K562 (cell line): ENCODE results near the gene ID4. TPM values are rescaled to one million over a fixed set of nuclear protein-coding genes. Genes with fewer than 3 reads are reported as not detected.

Source experiments
- ATAC-seq: fragments of 200-7000 bp; cut with Tn5 transposase; 3 replicates; pipeline ENCODE4 v1.9.1; 2020; ENCODE audit warnings: moderate library complexity
- BruUV-seq: library from RNA; stranded (reverse); fragments of 400-500 nt; replicated peaks from 2 replicates; lab custom pipeline; 2021; lab: Mats Ljungman, UMichigan
- CTCF ChIA-PET: fragments of 300-600 bp; formaldehyde crosslinking; extraction: SDS; loops from one replicate; lab custom pipeline; 2021; ENCODE audit warnings: low intra/inter-chr PET ratio; lab: Yijun Ruan, JAX
- POLR2A ChIA-PET: fragments of 300-600, 350-650 bp; sonication (Branson Sonifier 250); formaldehyde crosslinking; extraction: SDS; loops from one replicate; lab custom pipeline; 2021; ENCODE audit warnings: antibody characterized with exemption, inconsistent platforms; lab: Yijun Ruan, JAX
- DNase-seq, 4 experiments: peaks; one replicate each; pipeline versions ENCODE4 v3.0.0 to v3.0.0-alpha.2; 2011 to 2018; ENCODE audit warnings: low spot score in 3 of 4, mixed read lengths in 3 of 4; ENCODE audit errors: extremely low read depth in 1 of 4
- FAIRE-seq: peaks from 2 replicates; lab custom pipeline; 2011; peaks lifted over from hg19 to GRCh38; lab: Jason Lieb, UNC
- H2AFZ ChIP-seq: 2 replicates; pipeline ENCODE4 v1.6.0; 2011; ENCODE audit warnings: low read depth, low read length, control low read depth, inconsistent platforms
- H3K27ac ChIP-seq: fragments of 200-600 bp; 3 replicates; pipeline ENCODE4 v1.8.0; 2011; ENCODE audit warnings: low read depth, mild to moderate bottlenecking, control low read depth, inconsistent platforms, low read length, moderate library complexity, mixed read lengths; ENCODE audit errors: extremely low read depth
- H3K27me3 ChIP-seq, 2 experiments: fragments of 300-600 bp in 1 of 2; 2 replicates in 1 of 2; 3 replicates in 1 of 2; pipeline versions ENCODE4 v1.6.0 to v1.8.0; 2011; ENCODE audit warnings: inconsistent platforms in 2 of 2, low read length in 2 of 2, mild to moderate bottlenecking in 1 of 2, mixed read lengths in 1 of 2, moderate library complexity in 1 of 2; ENCODE audit not compliant: control insufficient read depth in 2 of 2, insufficient read depth in 2 of 2
- H3K36me3 ChIP-seq: fragments of 300-600 bp; 3 replicates; pipeline ENCODE4 v1.8.0; 2011; ENCODE audit warnings: mild to moderate bottlenecking, low read length, inconsistent platforms; ENCODE audit not compliant: control insufficient read depth, insufficient read depth
- H3K4me1 ChIP-seq, 2 experiments: fragments of 200-600 bp in 1 of 2; replicated peaks in 1 of 2; 2 replicates in 1 of 2; 3 replicates in 1 of 2; pipeline versions ENCODE4 v1.5.1 to v1.8.0; 2011; ENCODE audit warnings: inconsistent platforms in 2 of 2, low read length in 2 of 2, mild to moderate bottlenecking in 1 of 2, mixed read lengths in 1 of 2, moderate library complexity in 1 of 2; ENCODE audit not compliant: control insufficient read depth in 2 of 2, insufficient read depth in 2 of 2
- H3K4me2 ChIP-seq: 2 replicates; pipeline ENCODE4 v1.6.1; 2011; ENCODE audit warnings: low read length, control low read depth, inconsistent platforms, mixed read lengths; ENCODE audit not compliant: insufficient read depth
- H3K4me3 ChIP-seq: fragments of 200-600 bp; sonication (generic), shearing (Covaris generic); 2 replicates; pipeline ENCODE4 v1.5.1; 2016; ENCODE audit warnings: control low read depth, inconsistent platforms
- H3K79me2 ChIP-seq: fragments of 200-600 bp; 3 replicates; pipeline ENCODE4 v1.8.0; 2011; ENCODE audit warnings: low read length, inconsistent platforms; ENCODE audit not compliant: control insufficient read depth, insufficient read depth
- H3K9ac ChIP-seq, 2 experiments: 2 replicates each; pipeline versions ENCODE4 v1.6.0 to v1.6.1; 2011; ENCODE audit warnings: low read depth in 2 of 2, low read length in 2 of 2, control low read depth in 1 of 2, inconsistent platforms in 1 of 2, mild to moderate bottlenecking in 1 of 2, mixed read lengths in 1 of 2; ENCODE audit not compliant: insufficient read depth in 1 of 2
- H3K9me1 ChIP-seq: one replicate; pipeline ENCODE4 v1.6.0; 2011; ENCODE audit warnings: inconsistent platforms, mild to moderate bottlenecking, low read length, moderate library complexity; ENCODE audit not compliant: control insufficient read depth, insufficient read depth
- H3K9me3 ChIP-seq: replicated peaks from 2 replicates; pipeline ENCODE4 v1.5.1; 2011; ENCODE audit warnings: low read depth, low read length, inconsistent platforms; ENCODE audit not compliant: control insufficient read depth, insufficient read depth
- H4K20me1 ChIP-seq: replicated peaks from 2 replicates; pipeline ENCODE4 v1.6.1; 2011; ENCODE audit warnings: low read length, inconsistent platforms, mixed read lengths; ENCODE audit not compliant: control insufficient read depth, insufficient read depth
- ELF2 ChIP-seq: fragments of 250-450 bp; sonication (Bioruptor Pico); IDR thresholded peaks from 2 replicates; pipeline ENCODE4 v1.5.0; 2021; ENCODE audit warnings: mild to moderate bottlenecking
- HCFC1 ChIP-seq: IDR thresholded peaks from 2 replicates; pipeline ENCODE4 v1.6.1; 2012; ENCODE audit warnings: low read depth, low read length, improper control_type of control experiment
- NFIX ChIP-seq: fragments of 250-450 bp; sonication (Bioruptor Pico); IDR thresholded peaks from 2 replicates; pipeline ENCODE4 v1.4.0; 2020; ENCODE audit warnings: low read depth, mild to moderate bottlenecking, moderate library complexity
- PTTG1 ChIP-seq: fragments of 450-650 bp; IDR thresholded peaks from 2 replicates; pipeline ENCODE4 v1.6.1; 2016; ENCODE audit warnings: low read depth, mild to moderate bottlenecking, missing genetic modification characterization, missing compliant biosample characterization
- TBP ChIP-seq: optimal IDR thresholded peaks from 2 replicates; pipeline ENCODE3; 2011; ENCODE audit warnings: low read depth, low read length, improper control_type of control experiment
- U2AF1 ChIP-seq: fragments of 200-400 bp; formaldehyde crosslinking; optimal IDR thresholded peaks from 2 replicates; pipeline ENCODE3; 2017; ENCODE audit warnings: mild to moderate bottlenecking, low read depth, low read length, moderate library complexity
- ZNF263 ChIP-seq: sonication (generic); formaldehyde crosslinking; IDR thresholded peaks from 2 replicates; pipeline ENCODE4 v1.8.0; 2022; ENCODE audit warnings: mild to moderate bottlenecking, missing genetic modification reagents, borderline replicate concordance
- whole genome bisulfite sequencing: fragments of 100-300 bp; shearing (Covaris generic); methylation state at CpG from one replicate; pipeline ENCODE4 v1.1.6; 2016; ENCODE audit warnings: low coverage, mixed read lengths; ENCODE audit not compliant: insufficient coverage; ENCODE audit errors: missing lambda C conversion rate; 5-methylcytosine and 5-hydroxymethylcytosine counted together
- in situ Hi-C: fragments of 300-500 bp; cut with MboI; formaldehyde crosslinking; loops from 4 replicates; pipeline ENCODE4 v1.15.0; 2018; ENCODE audit warnings: inconsistent platforms, mixed read lengths
- intact Hi-C: fragments of 100-400 bp; cut with micrococcal nuclease; formaldehyde crosslinking; loops from 2 replicates; pipeline ENCODE4 v1.14.2; 2022
- polyA plus RNA-seq, 8 experiments: library from polyadenylated mRNA; depleted of rRNA in 4 of 8; stranded (reverse) in 5 of 8; unstranded in 3 of 8; fragments of >200 nt; fragmentation: Nextera tagmentation in 2 of 8; fragmentation: Illumina TruSeq in 1 of 8; extraction: Ambion mirVana in 2 of 8; extraction: Trizol in 1 of 8; gene quantifications; 2 replicates each; pipeline versions ENCODE4 v1.2.1 to v1.2.3, GENCODE V29; 2011 to 2014; ENCODE audit warnings: inconsistent platforms in 1 of 8, missing spikeins in 1 of 8
- total RNA-seq, 7 experiments: library from RNA; depleted of rRNA in 6 of 7; stranded (reverse); fragments of >200 nt in 6 of 7; fragmentation: Illumina TruSeq in 2 of 7; extraction: Trizol in 2 of 7; gene quantifications; 2 replicates each; pipeline versions ENCODE4 v1.2.1 to v1.2.3, GENCODE V29; 2011 to 2021; ENCODE audit warnings: low replicate concordance in 1 of 7
- TF ChIP-seq, protein P1 (sequence below): fragments of 250-450 bp; sonication (Bioruptor Pico); IDR thresholded peaks from 2 replicates; pipeline ENCODE4 v1.9.0; 2021; ENCODE audit warnings: mild to moderate bottlenecking
- TF ChIP-seq, protein P2 (sequence below): fragments of 250-450 bp; sonication (Bioruptor Pico); IDR thresholded peaks from 2 replicates; pipeline ENCODE4 v1.9.0; 2021; ENCODE audit warnings: mild to moderate bottlenecking, inconsistent platforms
- TF ChIP-seq, protein P3 (sequence below): sonication (generic); formaldehyde crosslinking; IDR thresholded peaks from 2 replicates; pipeline ENCODE4 v1.8.0; 2022; ENCODE audit warnings: mild to moderate bottlenecking, missing genetic modification reagents
- TF ChIP-seq, protein P4 (sequence below): fragments of 450-650 bp; IDR thresholded peaks from 2 replicates; pipeline ENCODE4 v1.7.0; 2016; ENCODE audit warnings: borderline replicate concordance
- TF ChIP-seq, protein P5 (sequence below): fragments of 450-650 bp; IDR thresholded peaks from 2 replicates; pipeline ENCODE4 v1.6.1; 2017; ENCODE audit warnings: antibody characterized with exemption, mild to moderate bottlenecking

The ID4 gene
- total and polyA plus RNA-seq, 9 of the 15 experiments (the other 6 are each of a cell fraction or from before 2014, with no cell fraction given), result not detected

DNA sequence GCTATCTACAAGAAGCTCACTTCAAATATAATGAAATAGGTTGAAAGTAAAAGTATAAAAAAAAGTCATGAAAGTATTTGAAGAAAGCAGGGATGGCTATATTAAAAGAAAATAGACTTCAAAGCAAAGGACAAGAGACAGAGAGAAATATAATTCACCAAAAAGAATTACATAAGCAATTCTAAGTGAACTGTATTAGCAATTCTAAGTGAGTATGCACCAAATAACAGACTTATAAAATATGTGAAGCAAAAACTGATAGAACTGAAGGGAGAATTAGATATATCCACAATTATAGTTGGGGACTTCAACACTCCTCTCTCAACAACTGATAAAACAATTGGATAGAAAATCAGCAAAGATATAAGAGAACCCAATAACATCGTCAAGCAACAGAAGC is 38.8 kb upstream of the ID4 start:
- H3K9me3 ChIP-seq, result no peaks in the 10 kb centered on the region
- no peak overlapping the region for H2AFZ ChIP-seq
- H3K9ac ChIP-seq, result no peak overlapping the region
- intact Hi-C loops (no loop called here), in situ Hi-C loops (no loop called here)
- no TSS peak for BruUV-seq
- ATAC-seq (no peak), DNase-seq (no peak), FAIRE-seq (no peak)
- no peaks in the 10 kb centered on the region for H4K20me1 ChIP-seq
- H3K36me3 ChIP-seq, result no peaks in the 10 kb centered on the region
- 0% methylated on average over 1 of the region's 1 CpG for WGBS
- POLR2A ChIA-PET, result no interaction called here
- CTCF ChIA-PET, result no interaction called here
- H3K4me1 ChIP-seq, result no peaks in the 10 kb centered on the region
- H3K9me1 ChIP-seq, result no peaks in the 10 kb centered on the region
- no peak for TF ChIP-seq ZNF263
- TF ChIP-seq, protein P1, sequence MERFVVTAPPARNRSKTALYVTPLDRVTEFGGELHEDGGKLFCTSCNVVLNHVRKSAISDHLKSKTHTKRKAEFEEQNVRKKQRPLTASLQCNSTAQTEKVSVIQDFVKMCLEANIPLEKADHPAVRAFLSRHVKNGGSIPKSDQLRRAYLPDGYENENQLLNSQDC, result no peak
- no peak for TF ChIP-seq ELF2 (CRISPR knock-in tag)
- TF ChIP-seq, protein P2, sequence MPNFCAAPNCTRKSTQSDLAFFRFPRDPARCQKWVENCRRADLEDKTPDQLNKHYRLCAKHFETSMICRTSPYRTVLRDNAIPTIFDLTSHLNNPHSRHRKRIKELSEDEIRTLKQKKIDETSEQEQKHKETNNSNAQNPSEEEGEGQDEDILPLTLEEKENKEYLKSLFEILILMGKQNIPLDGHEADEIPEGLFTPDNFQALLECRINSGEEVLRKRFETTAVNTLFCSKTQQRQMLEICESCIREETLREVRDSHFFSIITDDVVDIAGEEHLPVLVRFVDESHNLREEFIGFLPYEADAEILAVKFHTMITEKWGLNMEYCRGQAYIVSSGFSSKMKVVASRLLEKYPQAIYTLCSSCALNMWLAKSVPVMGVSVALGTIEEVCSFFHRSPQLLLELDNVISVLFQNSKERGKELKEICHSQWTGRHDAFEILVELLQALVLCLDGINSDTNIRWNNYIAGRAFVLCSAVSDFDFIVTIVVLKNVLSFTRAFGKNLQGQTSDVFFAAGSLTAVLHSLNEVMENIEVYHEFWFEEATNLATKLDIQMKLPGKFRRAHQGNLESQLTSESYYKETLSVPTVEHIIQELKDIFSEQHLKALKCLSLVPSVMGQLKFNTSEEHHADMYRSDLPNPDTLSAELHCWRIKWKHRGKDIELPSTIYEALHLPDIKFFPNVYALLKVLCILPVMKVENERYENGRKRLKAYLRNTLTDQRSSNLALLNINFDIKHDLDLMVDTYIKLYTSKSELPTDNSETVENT (CRISPR knock-in tag), result no peak
- TF ChIP-seq TBP, result no peak
- no peak for TF ChIP-seq U2AF1
- TF ChIP-seq NFIX (CRISPR knock-in tag), result no peak
- no peak for TF ChIP-seq PTTG1 (tag)
- TF ChIP-seq, protein P3, sequence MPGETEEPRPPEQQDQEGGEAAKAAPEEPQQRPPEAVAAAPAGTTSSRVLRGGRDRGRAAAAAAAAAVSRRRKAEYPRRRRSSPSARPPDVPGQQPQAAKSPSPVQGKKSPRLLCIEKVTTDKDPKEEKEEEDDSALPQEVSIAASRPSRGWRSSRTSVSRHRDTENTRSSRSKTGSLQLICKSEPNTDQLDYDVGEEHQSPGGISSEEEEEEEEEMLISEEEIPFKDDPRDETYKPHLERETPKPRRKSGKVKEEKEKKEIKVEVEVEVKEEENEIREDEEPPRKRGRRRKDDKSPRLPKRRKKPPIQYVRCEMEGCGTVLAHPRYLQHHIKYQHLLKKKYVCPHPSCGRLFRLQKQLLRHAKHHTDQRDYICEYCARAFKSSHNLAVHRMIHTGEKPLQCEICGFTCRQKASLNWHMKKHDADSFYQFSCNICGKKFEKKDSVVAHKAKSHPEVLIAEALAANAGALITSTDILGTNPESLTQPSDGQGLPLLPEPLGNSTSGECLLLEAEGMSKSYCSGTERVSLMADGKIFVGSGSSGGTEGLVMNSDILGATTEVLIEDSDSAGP (CRISPR knock-in tag), result no peak
- TF ChIP-seq, protein P4, sequence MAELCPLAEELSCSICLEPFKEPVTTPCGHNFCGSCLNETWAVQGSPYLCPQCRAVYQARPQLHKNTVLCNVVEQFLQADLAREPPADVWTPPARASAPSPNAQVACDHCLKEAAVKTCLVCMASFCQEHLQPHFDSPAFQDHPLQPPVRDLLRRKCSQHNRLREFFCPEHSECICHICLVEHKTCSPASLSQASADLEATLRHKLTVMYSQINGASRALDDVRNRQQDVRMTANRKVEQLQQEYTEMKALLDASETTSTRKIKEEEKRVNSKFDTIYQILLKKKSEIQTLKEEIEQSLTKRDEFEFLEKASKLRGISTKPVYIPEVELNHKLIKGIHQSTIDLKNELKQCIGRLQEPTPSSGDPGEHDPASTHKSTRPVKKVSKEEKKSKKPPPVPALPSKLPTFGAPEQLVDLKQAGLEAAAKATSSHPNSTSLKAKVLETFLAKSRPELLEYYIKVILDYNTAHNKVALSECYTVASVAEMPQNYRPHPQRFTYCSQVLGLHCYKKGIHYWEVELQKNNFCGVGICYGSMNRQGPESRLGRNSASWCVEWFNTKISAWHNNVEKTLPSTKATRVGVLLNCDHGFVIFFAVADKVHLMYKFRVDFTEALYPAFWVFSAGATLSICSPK, result no peak
- no peak for TF ChIP-seq HCFC1
- TF ChIP-seq, protein P5, sequence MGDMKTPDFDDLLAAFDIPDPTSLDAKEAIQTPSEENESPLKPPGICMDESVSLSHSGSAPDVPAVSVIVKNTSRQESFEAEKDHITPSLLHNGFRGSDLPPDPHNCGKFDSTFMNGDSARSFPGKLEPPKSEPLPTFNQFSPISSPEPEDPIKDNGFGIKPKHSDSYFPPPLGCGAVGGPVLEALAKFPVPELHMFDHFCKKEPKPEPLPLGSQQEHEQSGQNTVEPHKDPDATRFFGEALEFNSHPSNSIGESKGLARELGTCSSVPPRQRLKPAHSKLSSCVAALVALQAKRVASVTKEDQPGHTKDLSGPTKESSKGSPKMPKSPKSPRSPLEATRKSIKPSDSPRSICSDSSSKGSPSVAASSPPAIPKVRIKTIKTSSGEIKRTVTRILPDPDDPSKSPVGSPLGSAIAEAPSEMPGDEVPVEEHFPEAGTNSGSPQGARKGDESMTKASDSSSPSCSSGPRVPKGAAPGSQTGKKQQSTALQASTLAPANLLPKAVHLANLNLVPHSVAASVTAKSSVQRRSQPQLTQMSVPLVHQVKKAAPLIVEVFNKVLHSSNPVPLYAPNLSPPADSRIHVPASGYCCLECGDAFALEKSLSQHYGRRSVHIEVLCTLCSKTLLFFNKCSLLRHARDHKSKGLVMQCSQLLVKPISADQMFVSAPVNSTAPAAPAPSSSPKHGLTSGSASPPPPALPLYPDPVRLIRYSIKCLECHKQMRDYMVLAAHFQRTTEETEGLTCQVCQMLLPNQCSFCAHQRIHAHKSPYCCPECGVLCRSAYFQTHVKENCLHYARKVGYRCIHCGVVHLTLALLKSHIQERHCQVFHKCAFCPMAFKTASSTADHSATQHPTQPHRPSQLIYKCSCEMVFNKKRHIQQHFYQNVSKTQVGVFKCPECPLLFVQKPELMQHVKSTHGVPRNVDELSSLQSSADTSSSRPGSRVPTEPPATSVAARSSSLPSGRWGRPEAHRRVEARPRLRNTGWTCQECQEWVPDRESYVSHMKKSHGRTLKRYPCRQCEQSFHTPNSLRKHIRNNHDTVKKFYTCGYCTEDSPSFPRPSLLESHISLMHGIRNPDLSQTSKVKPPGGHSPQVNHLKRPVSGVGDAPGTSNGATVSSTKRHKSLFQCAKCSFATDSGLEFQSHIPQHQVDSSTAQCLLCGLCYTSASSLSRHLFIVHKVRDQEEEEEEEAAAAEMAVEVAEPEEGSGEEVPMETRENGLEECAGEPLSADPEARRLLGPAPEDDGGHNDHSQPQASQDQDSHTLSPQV, result no peak
- H3K4me3 ChIP-seq, result no peak overlapping the region
- H3K27me3 ChIP-seq, result peaks cover 0 to 4% of the 10 kb centered on the region in 2 experiments; a peak in 1 of 5 replicates
- H3K4me2 ChIP-seq, result no peak overlapping the region
- H3K79me2 ChIP-seq, result no peaks in the 10 kb centered on the region
- H3K27ac ChIP-seq, result no peak overlapping the region
